Mammary epithelial cell (primary cell): ENCODE data around the gene FERMT2.

ENCODE experiments used
- EZH2 ChIP-seq: IDR thresholded peaks from 2 replicates; pipeline ENCODE4 v1.6.1; 2012; ENCODE audit warnings: low read length, inconsistent platforms, borderline replicate concordance
- TF ChIP-seq, protein P1 (sequence below), 2 donors: IDR thresholded peaks in 1 of 2; conservative IDR thresholded peaks in 1 of 2; 2 replicates each; pipeline ENCODE4 v1.5.1; 2011 to 2012; ENCODE audit warnings: inconsistent platforms in 2 of 2, low read length in 2 of 2, mild to moderate bottlenecking in 2 of 2, control low read depth in 1 of 2, low read depth in 1 of 2; ENCODE audit not compliant: insufficient read depth in 1 of 2; ENCODE audit errors: extremely low read depth in 1 of 2

DNA sequence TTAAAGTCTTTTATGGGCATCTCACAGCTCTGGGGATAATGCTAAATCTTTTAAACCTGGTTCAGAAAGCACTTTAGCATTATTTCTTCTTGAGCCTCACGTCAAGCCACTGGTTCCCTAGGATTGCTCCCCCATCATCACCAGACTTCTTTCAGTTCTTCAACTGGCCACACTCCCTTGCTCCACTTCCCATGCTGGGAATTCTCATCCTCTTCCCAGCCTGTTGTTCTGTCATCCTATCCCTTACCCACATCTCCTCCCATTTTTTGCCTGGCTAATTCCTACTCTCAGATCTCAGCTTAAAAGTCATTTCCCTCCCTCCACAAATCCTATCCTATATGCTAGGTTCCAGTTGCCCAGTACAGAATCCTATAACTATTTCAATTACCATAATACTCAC lies 14.4 kb downstream of the FERMT2 start:
- TF ChIP-seq, protein P1, sequence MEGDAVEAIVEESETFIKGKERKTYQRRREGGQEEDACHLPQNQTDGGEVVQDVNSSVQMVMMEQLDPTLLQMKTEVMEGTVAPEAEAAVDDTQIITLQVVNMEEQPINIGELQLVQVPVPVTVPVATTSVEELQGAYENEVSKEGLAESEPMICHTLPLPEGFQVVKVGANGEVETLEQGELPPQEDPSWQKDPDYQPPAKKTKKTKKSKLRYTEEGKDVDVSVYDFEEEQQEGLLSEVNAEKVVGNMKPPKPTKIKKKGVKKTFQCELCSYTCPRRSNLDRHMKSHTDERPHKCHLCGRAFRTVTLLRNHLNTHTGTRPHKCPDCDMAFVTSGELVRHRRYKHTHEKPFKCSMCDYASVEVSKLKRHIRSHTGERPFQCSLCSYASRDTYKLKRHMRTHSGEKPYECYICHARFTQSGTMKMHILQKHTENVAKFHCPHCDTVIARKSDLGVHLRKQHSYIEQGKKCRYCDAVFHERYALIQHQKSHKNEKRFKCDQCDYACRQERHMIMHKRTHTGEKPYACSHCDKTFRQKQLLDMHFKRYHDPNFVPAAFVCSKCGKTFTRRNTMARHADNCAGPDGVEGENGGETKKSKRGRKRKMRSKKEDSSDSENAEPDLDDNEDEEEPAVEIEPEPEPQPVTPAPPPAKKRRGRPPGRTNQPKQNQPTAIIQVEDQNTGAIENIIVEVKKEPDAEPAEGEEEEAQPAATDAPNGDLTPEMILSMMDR (conservative IDR thresholded peaks at IDR 0.05 in 1 of 2, IDR thresholded peaks at IDR 0.05 in 1 of 2; ENCODE audit: extremely low read depth in 1 of 2, insufficient read depth in 1 of 2, low read depth in 1 of 2, low read length in 2 of 2): no peak
- no peak for TF ChIP-seq EZH2
